Spleen (tissue), 11 donors: ENCODE data around the gene ZNF226. TPM values are rescaled to one million over a fixed set of nuclear protein-coding genes. Genes with fewer than 3 reads are reported as not detected.
"Not testable (repeated sequence)": the region's sequence is repeated elsewhere in the genome, so short reads cannot be mapped to it uniquely, and the experiment has no call there.

Experiments
- DNase-seq: peaks from one replicate; pipeline ENCODE4 v3.0.0-alpha.2; 2020
- H3K27ac ChIP-seq, 8 donors: fragments of 200-600 bp; sonication (generic) in 7 of 8; 1 replicate in 4 of 8; 2 replicates in 4 of 8; pipeline versions ENCODE4 v1.5.0 to v1.8.0; 2016 to 2021; ENCODE audit warnings: inconsistent platforms in 4 of 8, mild to moderate bottlenecking in 4 of 8, moderate library complexity in 1 of 8
- H3K27me3 ChIP-seq, 7 donors: fragments of 200-600 bp; sonication (generic) in 6 of 7; replicated peaks in 1 of 7; 1 replicate in 4 of 7; 2 replicates in 3 of 7; pipeline versions ENCODE4 v1.5.0 to v1.8.0; 2016 to 2021; ENCODE audit warnings: inconsistent platforms in 3 of 7, mild to moderate bottlenecking in 1 of 7
- H3K36me3 ChIP-seq, 6 donors: fragments of 200-600 bp; sonication (generic) in 5 of 6; 1 replicate in 4 of 6; 2 replicates in 2 of 6; pipeline versions ENCODE4 v1.5.0 to v1.8.0; 2016 to 2021; ENCODE audit warnings: inconsistent platforms in 2 of 6
- H3K4me1 ChIP-seq, 6 donors: fragments of 200-600 bp; sonication (generic) in 5 of 6; 1 replicate in 3 of 6; 2 replicates in 3 of 6; pipeline versions ENCODE4 v1.5.0 to v1.8.0; 2016 to 2021; ENCODE audit warnings: inconsistent platforms in 3 of 6
- H3K4me3 ChIP-seq, 8 donors: fragments of 200-600 bp; sonication (generic) in 7 of 8; 1 replicate in 4 of 8; 2 replicates in 4 of 8; pipeline versions ENCODE4 v1.5.0 to v1.8.0; 2016 to 2021; ENCODE audit warnings: inconsistent platforms in 4 of 8, mild to moderate bottlenecking in 4 of 8, moderate library complexity in 2 of 8
- H3K9me3 ChIP-seq, 8 donors: fragments of 200-600 bp; sonication (generic) in 7 of 8; 1 replicate in 4 of 8; 2 replicates in 4 of 8; pipeline versions ENCODE4 v1.5.0 to v1.8.0; 2016 to 2021; ENCODE audit warnings: inconsistent platforms in 4 of 8
- POLR2A ChIP-seq, 3 donors: fragments of 450-650 bp; IDR thresholded peaks; one replicate each; pipeline ENCODE4 v1.5.1; 2017; ENCODE audit warnings: antibody characterized with exemption in 3 of 3, mild to moderate bottlenecking in 1 of 3
- POLR2AphosphoS5 ChIP-seq, 3 donors: sonication (generic); formaldehyde crosslinking; IDR thresholded peaks; one replicate each; pipeline ENCODE4 v1.5.1; 2017; ENCODE audit warnings: antibody characterized with exemption in 3 of 3
- WGBS, 5 donors: extraction: QIAGEN DNeasy Blood & Tissue Kit in 3 of 5; methylation state at CpG; one replicate each; pipeline versions ENCODE4 v1.1.5 to v1.1.7; 2013 to 2018; 5-methylcytosine and 5-hydroxymethylcytosine counted together
- intact Hi-C: fragments of 100-400 bp; cut with DNase I; formaldehyde crosslinking; loops from one replicate; pipeline ENCODE4 v1.15.0; 2023; ENCODE audit warnings: low total_unique reads
- polyA plus RNA-seq, 3 donors: library from polyadenylated mRNA; stranded (reverse); fragments of 200-250 nt; gene quantifications; one replicate each; pipeline ENCODE4 v1.2.1, GENCODE V29; 2013
- total RNA-seq, 7 donors: library from RNA; depleted of rRNA in 3 of 7; stranded (reverse); fragments of >200 nt in 3 of 7; fragmentation: NEBNext Ultra II Directional in 4 of 7; extraction: Animal tissue kit (Norgen Biotek cat#: 25700) in 4 of 7; gene quantifications; one replicate each; pipeline versions ENCODE4 v1.1.0 to v1.2.1, GENCODE V29; 2016 to 2021
- TF ChIP-seq, protein P1 (sequence below), 11 experiments: fragments of 200-600 bp in 7 of 11; fragments of 450-650 bp in 4 of 11; sonication (generic) in 4 of 11; IDR thresholded peaks in 8 of 11; conservative IDR thresholded peaks in 3 of 11; 1 replicate in 7 of 11; 2 replicates in 4 of 11; pipeline versions ENCODE4 v1.4.0 to v1.8.0; 2016 to 2021; ENCODE audit warnings: antibody characterized with exemption in 11 of 11, inconsistent platforms in 4 of 11, mild to moderate bottlenecking in 1 of 11
- donor health status: healthy with polysubstance abuse.
- donor health status: DM: no; HTN: no; CAD: no; lungs with moderate emphysema.
- donor health status: DM: no; HTN: no; CAD: no.
- donor health status: Bipolar disorder and iron deficiency.
- donor health status: healthy.
- donor health status: DM: no; HTN: no; CAD: no.
- donor health status: DM: yes; HTN: yes; CAD: no.

Gene ZNF226
- total and polyA plus RNA-seq, 10 donors, result 14.4 to 40.0 (median 25.4) TPM

DNA sequence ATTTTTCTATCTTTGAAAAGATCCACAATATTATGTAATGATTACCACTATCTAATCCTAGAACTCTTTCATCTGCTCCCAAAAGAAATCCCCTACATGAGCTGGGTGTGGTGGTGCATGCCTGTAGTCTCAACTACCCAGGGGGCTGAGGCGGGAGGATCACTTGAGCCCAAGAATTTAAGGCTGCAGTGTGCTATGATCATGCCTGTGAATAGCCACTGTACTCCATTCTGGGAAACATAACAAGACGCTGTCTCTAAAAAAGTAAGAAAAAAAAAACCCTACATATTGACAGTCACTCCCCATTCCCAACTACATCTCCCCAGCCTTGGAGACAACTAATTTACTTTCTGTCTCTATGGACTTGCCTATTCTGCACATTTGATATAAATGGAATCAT, 1.1 kb upstream of the ZNF226 start:
- intact Hi-C loops, result loop anchor here (10.0 kb wide), 1 partner anchor 49 kb away; the partner anchor contains the start of gene ZNF225
- Histone ChIP-seq H3K36me3 (peaks cover 9 to 30% (median 24%) of the 10 kb centered on the region in 6 donors), H3K27me3 (no peaks in the 10 kb centered on the region), H3K27ac (no peak overlapping the region), H3K9me3 (peaks cover 2 to 86% (median 78%) of the 10 kb centered on the region in 8 donors), H3K4me1 (peaks cover 9 to 25% (median 16%) of the 10 kb centered on the region in 6 donors), H3K4me3 (no peak overlapping the region)
- DNase-seq, result no peak
- TF ChIP-seq POLR2AphosphoS5 (IDR thresholded peaks at IDR 0.05), result no peak
- TF ChIP-seq, protein P1, sequence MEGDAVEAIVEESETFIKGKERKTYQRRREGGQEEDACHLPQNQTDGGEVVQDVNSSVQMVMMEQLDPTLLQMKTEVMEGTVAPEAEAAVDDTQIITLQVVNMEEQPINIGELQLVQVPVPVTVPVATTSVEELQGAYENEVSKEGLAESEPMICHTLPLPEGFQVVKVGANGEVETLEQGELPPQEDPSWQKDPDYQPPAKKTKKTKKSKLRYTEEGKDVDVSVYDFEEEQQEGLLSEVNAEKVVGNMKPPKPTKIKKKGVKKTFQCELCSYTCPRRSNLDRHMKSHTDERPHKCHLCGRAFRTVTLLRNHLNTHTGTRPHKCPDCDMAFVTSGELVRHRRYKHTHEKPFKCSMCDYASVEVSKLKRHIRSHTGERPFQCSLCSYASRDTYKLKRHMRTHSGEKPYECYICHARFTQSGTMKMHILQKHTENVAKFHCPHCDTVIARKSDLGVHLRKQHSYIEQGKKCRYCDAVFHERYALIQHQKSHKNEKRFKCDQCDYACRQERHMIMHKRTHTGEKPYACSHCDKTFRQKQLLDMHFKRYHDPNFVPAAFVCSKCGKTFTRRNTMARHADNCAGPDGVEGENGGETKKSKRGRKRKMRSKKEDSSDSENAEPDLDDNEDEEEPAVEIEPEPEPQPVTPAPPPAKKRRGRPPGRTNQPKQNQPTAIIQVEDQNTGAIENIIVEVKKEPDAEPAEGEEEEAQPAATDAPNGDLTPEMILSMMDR (IDR thresholded peaks at IDR 0.05 in 8 of 11, conservative IDR thresholded peaks at IDR 0.05 in 3 of 11), result no peak
- no peak for TF ChIP-seq POLR2A (IDR thresholded peaks at IDR 0.05)
- 91 to 98% (median 96%) methylated on average over 2 of the region's 2 CpGs for WGBS, 5 donors

DNA sequence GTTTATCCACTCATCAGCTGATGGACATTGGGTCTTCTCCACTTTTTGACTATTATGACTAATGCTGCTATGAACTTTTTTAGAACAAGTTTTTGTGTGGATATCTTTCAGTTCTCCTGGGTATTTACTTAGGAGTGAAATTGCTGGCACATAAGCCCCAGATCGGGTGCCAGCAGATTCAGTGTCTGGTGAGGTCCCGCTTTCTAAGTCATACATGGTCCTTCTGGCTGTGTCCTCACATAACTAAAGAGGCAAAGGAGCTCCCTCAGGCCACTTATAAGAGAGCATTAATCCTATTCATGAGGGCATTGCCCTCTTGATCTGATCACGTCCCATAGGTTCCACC, 600 bp upstream of the ZNF226 start:
- TF ChIP-seq, protein P1 (IDR thresholded peaks at IDR 0.05 in 8 of 11, conservative IDR thresholded peaks at IDR 0.05 in 3 of 11), result no peak
- TF ChIP-seq POLR2A (IDR thresholded peaks at IDR 0.05) (no peak), POLR2AphosphoS5 (IDR thresholded peaks at IDR 0.05) (no peak)
- intact Hi-C loops, result loop anchor here (10.0 kb wide), 1 partner anchor 49 kb away; the partner anchor contains the start of gene ZNF225

DNA sequence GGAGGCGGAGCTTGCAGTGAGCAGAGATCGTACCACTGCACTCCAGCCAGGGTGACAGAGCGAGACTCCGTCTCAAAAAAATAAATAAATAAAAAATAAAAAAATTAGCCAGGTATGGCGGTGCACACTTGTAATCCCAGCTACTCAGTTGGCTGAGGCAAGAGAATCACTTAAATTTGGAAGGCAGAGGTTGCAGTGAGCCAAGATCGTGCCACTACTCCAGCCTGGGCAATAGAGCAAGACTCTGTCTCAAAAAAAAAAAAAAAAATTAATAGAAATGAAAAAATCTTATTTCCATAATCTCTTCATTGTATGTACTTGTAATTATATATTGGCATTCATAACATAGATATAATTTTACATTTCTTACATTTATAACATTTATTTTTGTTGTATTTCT, 5.8 kb downstream of the ZNF226 start:
- H3K4me3 ChIP-seq, H3K27ac ChIP-seq, H3K27me3 ChIP-seq, DNase-seq, intact Hi-C loops: not testable (repeated sequence)
- WGBS, 5 donors, result 94 to 98% (median 98%) methylated on average over 6 of the region's 6 CpGs
- peaks cover 34 to 97% (median 92%) of the 10 kb centered on the region in 8 donors for H3K9me3 ChIP-seq
- H3K36me3 ChIP-seq, result peaks cover 62 to 99% (median 93%) of the 10 kb centered on the region in 6 donors
- H3K4me1 ChIP-seq, result peaks cover 6 to 15% (median 11%) of the 10 kb centered on the region in 6 donors

More for the DNA sequence above, 600 bp upstream of the ZNF226 start:
- peaks cover 9 to 25% (median 16%) of the 10 kb centered on the region in 6 donors for H3K4me1 ChIP-seq
- peaks cover 9 to 35% (median 29%) of the 10 kb centered on the region in 6 donors for H3K36me3 ChIP-seq
- DNase-seq, result no peak
- 68 to 81% (median 68%) methylated on average over 3 of the region's 3 CpGs for WGBS, 5 donors
- peak overlapping the region; percentile 52 to 82 (median 66) for H3K4me3 ChIP-seq
- H3K9me3 ChIP-seq, result peaks cover 2 to 86% (median 78%) of the 10 kb centered on the region in 8 donors
- peak overlapping the region in 7 of 8 donors; percentile 81 to 92 (median 90) for H3K27ac ChIP-seq
- no peaks in the 10 kb centered on the region for H3K27me3 ChIP-seq

DNA sequence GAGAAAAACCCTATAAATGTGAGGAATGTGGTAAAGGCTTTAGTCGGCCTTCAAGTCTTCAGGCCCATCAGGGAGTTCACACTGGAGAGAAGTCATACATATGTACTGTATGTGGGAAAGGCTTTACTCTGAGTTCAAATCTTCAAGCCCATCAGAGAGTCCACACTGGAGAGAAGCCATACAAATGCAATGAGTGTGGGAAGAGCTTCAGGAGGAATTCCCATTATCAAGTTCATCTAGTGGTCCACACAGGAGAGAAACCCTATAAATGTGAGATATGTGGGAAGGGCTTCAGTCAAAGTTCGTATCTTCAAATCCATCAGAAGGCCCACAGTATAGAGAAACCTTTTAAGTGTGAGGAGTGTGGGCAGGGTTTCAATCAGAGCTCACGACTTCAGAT, 11.7 kb downstream of the ZNF226 start:
- Histone ChIP-seq H3K9me3 (peaks cover 49 to 100% (median 100%) of the 10 kb centered on the region in 8 donors), H3K27me3 (no peaks in the 10 kb centered on the region), H3K27ac (no peak overlapping the region), H3K4me1 (no peaks in the 10 kb centered on the region), H3K4me3 (peak overlapping the region in 1 of 8 donors; percentile 7), H3K36me3 (peaks cover 48 to 61% (median 58%) of the 10 kb centered on the region in 6 donors)
- DNase-seq, result no peak
- intact Hi-C loops, result no loop called here
- TF ChIP-seq, protein P1 (IDR thresholded peaks at IDR 0.05 in 8 of 11, conservative IDR thresholded peaks at IDR 0.05 in 3 of 11), result no peak
- TF ChIP-seq POLR2AphosphoS5 (IDR thresholded peaks at IDR 0.05) (no peak), POLR2A (IDR thresholded peaks at IDR 0.05) (no peak)
- WGBS, 5 donors, result 89 to 100% (median 97%) methylated on average over 3 of the region's 3 CpGs
